NCI-H526 treated with DMSO at 0.1 percent for 48 hours (cell line): ENCODE measurements around the gene FIGNL1.
"Not testable (repeated sequence)": the region's sequence is repeated elsewhere in the genome, so short reads cannot be mapped to it uniquely, and the experiment has no call there.

Experiments
- DNase-seq: peaks from one replicate; lab custom pipeline; 2025; lab: John Stamatoyannopoulos, UW

Gene FIGNL1

DNA sequence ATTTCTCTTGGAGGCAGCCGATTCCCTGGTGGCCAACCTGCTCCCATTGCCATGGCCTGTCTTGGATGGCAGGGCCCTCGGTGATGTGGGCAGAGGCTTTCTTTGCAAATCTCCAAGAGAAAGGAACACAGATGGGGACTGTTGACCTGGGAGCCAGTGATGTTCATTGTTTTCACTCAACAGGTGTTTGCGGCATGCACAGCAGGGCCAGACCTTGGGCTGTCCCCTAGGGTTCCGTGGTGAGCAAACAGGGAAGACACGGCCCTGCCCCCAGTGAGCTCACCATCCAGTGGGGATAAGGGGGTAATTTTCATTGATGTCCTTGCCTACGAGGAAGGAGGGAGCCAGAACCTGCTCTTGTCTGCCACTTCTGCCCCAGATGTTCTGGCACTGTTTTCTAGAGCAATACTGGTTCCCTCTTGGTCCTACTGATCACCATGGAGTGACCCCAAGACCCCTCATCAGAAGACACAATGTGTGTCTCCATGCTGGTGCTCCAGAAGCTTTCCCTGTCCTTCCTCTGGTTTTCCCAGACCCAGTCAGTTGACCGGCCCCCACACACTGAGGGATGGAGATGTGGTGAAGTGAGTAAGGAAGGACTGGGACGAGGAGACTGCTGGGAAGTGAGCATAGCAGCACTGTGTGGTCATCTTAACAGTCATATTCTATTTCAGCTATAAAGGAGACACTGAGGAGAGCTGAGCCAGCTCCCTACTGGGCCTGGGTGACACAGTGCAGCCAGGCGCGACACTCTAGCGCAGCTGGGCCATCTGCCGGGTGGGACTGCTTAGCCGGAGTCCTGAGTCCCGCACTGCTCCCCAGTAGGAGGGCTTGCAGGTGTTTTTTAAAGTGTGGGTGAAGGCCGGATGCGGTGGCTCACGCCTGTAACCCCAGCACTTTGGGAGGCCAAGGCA is 20.4 kb upstream of the FIGNL1 start:
- no peak for DNase-seq

- DNase-seq, result no peak
Observed at GRCh38 chr7:50469181-50469580, 19.0 kb upstream of the FIGNL1 start.

DNA sequence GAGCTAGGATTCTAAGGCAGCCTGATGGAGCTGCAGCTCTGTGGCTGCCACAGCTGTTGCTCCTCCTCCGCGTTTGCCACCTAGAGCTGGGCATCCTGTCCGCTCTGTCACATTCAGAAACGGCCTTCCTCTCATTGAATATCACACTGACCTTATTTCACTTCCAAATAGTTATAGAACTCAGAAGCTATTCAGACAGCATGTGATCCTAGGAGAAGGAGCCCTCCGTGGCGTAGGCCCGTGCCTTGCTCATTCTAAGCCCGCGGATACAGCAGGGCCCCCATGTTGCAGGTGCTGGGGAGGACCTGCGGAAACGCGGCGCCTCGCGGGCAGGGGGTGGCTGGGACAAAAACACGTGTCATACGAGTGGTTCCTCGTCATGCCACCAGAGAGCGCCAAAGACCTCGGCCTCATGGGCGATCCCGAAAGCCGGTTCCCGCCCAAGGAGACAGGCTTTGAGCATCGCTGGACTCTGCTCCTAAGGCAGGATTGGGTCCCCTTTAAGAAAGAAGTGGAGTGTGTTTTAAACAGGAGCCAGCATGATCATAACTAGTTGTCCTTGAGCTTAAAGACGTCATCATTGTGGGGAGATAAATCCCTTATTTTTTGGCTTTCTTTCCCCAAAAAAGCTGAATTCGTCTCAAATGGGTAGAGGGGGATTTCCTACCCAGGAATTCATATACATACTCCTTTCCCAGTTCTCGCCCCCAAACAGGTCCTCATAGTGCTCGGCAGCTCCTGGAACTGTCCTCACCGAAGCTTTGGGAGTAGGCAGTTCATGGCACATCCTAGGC is 17.9 kb upstream of the FIGNL1 start:
- DNase-seq, result peak; percentile 66

GRCh38 chr7:50466815-50467585 is 16.9 kb upstream of the FIGNL1 start:
- DNase-seq, result no peak

GRCh38 chr7:50463035-50463434 is 12.9 kb upstream of the FIGNL1 start:
- no peak for DNase-seq

- DNase-seq, result no peak
Observed at GRCh38 chr7:50462361-50462760, 12.2 kb upstream of the FIGNL1 start.

DNA sequence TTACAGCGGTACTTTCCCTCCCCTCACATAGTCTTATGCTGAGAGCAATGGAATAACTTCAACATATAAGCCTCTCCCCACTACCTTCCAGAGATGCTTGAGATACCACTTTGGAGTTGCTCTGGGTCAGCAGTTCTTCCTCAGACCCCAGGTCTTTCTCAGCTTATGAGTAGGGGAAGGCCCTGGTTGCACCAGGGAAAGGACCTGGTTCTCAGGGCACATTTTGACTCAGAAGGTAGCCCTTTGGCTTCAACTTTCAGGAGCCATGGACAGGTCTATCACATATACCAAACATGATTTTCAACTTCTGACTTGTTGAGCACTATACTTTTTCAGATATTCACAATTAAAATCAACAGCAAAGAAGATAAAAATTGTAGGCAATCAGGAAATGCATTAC is 11.5 kb upstream of the FIGNL1 start:
- no peak for DNase-seq

DNA sequence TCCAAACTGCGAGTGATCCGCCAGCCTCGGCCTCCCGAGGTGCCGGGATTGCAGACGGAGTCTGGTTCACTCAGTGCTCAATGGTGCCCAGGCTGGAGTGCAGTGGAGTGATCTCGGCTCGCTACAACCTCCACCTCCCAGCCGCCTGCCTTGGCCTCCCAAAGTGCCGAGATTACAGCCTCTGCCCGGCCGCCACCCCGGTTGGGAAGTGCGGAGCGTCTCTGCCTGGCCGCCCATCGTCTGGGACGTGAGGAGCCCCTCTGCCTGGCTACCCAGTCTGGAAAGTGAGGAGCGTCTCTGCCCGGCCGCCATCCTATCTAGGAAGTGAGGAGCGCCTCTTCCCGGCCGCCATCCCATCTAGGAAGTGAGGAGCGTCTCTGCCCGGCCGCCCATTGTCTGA is 9.0 kb upstream of the FIGNL1 start:
- DNase-seq, result not testable (repeated sequence)

GRCh38 chr7:50458651-50459050 is 8.5 kb upstream of the FIGNL1 start:
- DNase-seq, result not testable (repeated sequence)

DNA sequence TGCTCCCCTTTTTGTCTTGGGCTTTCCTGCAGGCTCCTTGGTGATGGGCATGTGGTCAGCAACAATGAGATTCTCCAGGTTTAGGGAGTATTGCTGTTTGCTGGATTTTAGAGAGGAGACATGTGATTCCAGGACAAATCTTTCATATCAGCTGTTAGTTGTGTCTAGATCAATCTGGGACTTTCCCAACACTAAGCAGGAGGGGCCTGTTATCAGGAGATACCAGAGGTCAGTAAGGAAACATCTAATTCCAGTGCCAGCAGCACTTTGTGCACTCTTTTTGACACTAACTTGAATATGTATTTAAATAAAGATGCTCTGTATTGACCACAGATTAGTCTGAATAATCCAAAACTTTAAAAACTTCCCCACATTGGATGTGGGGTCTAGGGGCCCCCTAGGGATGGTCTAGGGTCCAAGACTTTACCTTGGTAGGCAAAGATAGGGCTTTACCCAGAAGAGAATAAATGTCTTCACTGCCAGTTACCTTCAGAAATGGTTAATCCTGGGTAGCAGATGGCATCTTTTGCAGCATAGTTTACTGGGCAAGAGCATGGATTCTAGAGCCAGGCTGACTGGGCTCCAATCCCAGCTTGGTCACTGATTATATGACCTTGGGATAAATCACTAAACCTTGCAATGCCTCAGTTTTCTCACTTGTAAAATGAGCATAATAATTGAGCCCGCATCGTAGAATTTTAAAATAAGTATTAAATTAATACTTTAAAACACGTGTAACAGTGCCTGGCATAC is 6.4 kb upstream of the FIGNL1 start:
- DNase-seq, result no peak

- DNase-seq, result no peak
Observed at GRCh38 chr7:50455658-50456057, 5.5 kb upstream of the FIGNL1 start.

- DNase-seq, result no peak
Observed at GRCh38 chr7:50454968-50455367, 4.8 kb upstream of the FIGNL1 start.

DNA sequence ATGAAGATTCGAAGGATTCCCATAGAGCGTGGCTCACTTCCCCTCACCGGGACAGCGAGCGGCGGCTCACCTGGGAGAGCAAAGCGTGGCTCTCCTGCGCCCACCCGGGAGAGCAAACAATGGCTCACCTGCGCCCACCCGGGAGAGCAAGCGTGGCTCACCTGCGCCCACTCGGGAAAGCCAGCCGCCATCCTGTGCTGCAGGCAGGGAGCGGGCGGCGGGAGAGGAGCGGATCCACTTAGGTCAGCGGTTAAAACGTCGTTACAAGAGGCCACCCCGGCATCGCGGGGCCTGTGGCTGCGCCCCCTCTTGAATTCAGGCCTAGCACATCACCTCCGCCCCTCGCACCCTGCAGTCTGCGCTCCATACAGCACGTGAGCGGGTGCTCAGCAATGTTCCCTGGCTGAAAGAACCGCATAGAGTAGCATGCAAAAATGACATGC is 461 bp upstream of the FIGNL1 start:
- no peak for DNase-seq

- no peak for DNase-seq
Observed at GRCh38 chr7:50449501-50449880, 659 bp downstream of the FIGNL1 start.

DNA sequence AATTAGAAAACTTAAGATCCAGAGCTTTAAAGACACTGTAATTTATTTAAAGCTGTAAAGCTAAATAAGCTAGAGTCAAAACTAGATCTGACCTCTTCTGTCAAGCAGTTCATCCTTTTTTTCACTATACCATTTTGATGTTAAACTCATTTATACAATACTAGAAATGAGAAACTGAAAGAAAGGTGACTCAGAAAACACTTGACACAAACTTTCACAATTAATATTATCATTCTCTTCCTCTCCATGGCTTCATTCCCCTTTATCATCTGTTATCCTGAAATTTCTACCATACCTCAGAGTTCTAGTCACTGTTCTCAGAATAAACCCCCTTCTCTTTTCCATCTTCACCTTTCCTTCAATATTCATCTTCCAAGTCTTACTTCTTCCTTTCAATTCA is 1.3 kb downstream of the FIGNL1 start:
- no peak for DNase-seq

DNA sequence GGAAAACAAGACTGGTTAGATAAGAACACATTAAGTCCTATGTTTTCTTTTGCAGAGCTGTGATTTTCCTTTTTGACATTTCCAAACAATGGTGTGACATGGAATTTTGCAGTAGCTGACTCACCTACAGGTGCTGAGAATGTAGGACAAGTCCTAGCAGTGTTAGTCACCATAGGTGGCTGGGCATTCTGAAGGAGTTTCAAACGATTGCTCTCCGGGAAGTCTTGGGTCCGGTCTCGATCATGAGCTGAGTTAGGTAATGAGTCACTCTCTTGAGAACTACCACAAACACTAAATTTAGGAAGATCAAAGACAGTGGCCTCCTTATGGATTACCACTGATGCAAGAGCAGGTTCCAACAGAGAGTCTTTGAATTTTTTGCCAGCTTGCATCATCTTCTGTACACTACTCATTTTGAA is 3.6 kb downstream of the FIGNL1 start:
- DNase-seq, result no peak

GRCh38 chr7:50436133-50436806 is 13.9 kb downstream of the FIGNL1 start:
- DNase-seq, result no peak

GRCh38 chr7:50431722-50432305 is 18.3 kb downstream of the FIGNL1 start:
- no peak for DNase-seq

GRCh38 chr7:50431316-50431715 is 18.8 kb downstream of the FIGNL1 start:
- no peak for DNase-seq

GRCh38 chr7:50428911-50429310 is 21.2 kb downstream of the FIGNL1 start:
- DNase-seq, result no peak

DNA sequence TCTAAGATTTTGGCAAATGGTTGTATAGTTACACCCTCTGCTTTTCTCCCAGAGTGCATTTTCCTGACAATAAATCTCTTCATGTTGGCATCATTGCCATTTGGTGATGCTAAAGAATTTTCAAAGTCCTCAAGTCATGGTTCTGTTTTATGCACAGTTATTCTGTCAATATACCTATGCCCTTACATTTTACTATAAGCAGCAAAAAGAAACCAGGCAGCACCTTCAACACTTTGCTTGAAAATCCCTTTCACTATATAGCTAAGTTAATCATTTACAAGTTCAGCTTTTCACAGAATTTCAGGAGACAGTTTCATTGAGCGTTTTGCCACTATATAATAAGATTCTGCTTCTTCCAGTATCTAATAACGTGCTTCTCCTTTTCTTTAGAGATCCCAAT is 22.6 kb downstream of the FIGNL1 start:
- no peak for DNase-seq
